NK-92 (cell line): ENCODE data around the gene EDIL3.
"Not testable (repeated sequence)": the region's sequence is repeated elsewhere in the genome, so short reads cannot be mapped to it uniquely, and the experiment has no call there.

Source experiments
- DNase-seq: peaks from one replicate; lab custom pipeline; 2025; ENCODE audit not compliant: unreplicated experiment; lab: John Stamatoyannopoulos, UW

The EDIL3 gene

DNA sequence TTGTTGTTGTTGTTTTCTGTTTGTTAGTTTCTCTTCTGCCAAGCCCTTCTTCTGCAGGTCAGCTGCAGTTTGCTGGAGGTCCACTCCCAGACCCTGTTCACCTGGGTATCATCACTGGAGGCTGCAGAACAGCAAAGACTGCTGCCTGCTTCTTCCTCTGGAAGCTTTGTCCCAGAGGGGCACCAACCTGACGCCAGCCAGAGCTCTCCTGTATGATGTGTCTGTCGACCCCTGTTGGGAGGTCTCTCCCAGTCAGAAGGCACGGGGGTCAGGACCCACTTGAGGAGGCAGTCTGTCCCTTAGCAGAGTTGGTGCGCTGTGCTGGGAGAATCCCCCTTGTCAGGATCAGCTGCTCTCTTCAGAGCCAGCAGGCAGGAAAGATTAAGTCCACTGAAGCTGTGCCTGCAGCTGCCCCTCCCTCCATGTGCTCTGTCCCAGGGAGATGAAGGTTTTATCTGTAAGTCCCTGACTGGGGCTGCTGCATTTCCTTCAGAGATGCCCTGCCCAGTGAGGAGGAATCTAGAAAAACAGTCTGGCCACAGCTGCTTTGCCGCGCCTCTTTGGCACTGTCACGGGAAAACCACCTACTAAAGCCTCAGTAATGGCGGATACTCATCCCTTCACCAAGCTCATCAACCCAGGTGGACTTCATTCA, 299.2 kb downstream of the EDIL3 start:
- no peak for DNase-seq

DNA sequence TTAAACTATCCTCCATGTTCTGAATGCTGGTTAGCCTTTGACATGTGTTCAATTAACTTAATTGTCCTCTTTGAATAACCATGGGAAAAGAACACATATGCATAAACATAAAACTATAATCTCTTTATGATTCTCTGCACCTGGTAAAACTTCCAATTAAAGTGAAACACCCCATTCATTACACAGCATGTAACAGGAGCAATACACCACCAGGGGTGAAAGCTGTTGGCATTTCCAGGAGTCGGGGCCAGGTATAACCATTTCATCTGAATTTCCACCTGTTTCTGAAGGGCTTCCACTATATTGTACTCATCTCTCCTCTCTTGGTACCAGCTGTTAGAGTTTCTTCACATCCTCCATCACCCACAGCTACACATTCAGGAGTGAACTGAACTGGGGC, 303.8 kb downstream of the EDIL3 start:
- DNase-seq = no peak

DNA sequence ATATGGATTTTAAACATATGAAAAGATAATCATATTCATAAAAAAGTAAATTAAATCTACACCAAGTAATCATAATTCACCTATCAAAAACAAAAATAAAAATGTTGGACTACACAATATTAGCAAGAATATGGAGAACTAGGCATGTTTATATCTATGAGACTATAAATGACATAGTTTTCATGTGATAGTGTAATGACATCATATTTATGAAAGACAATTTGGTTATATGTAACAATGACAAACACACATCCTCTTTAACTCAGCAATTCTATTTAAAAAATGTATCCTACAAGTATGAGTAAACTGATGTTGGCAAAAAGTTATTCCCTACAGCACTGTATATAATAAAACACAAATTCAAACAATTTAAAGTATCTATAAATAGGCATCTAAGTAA, 312.3 kb downstream of the EDIL3 start:
- DNase-seq = no peak

DNA sequence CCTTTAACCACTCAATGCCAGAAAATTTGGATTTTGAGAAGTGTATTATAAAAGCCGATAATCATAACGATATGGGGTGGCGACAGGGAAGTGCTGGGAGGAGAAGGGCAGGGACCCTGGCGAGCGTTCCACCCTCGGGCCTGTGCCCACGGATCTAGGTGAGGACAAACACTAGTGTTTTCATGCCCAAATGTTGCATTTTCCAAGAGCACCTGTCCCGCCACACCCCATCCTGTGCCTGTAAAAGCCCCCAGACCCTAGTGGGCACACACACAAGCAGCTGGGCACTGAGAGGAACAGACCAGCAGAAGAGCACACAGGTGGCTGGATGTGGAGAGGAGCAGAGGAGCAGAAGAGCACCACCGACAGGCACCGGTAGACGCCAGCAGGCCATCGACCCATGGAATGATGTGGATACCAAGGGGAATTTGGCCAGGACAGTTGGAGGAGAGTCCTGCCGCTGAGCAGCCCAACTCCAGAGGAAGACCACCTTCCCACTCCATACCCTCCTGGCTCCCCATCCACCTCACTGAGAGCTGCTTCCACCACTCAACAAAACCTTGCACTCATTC, 315.0 kb downstream of the EDIL3 start:
- no peak for DNase-seq

DNA sequence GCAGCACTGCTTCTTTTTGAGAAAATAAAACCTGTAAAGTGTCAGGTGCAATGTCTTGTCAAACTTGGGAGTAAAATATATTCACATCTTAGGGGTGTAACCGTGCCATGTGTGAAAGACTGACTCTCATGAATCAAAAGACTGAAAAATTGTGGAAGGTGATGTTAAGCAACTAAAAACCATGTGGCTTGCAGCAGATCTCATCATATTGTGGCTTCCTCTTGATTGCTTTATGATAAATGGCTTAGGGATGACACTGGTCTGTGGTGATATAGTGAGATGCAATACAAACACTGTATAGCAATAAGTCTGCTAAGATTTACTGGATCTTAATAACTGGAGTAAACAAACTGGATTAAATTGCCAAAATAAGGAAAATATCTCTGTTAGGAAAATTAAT, 321.6 kb downstream of the EDIL3 start:
- no peak for DNase-seq

DNA sequence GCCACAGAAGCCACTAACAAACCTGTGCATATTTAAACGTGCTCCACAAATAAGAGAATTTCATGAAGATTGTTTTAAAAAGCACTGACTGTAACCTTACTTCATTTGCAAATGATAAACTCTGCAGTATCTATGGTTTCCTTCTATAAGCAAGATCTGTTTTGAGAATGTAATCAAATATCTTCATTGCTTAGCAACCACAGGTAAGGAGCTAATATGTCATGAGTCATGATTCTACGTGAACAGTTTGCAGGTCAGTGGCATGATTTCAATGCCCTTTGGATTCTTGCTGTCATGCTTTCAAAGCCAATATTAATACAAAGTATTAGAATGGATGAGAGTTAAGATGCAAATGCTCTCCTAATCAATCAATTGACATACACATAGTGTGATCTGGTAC, 325.0 kb downstream of the EDIL3 start:
- no peak for DNase-seq

DNA sequence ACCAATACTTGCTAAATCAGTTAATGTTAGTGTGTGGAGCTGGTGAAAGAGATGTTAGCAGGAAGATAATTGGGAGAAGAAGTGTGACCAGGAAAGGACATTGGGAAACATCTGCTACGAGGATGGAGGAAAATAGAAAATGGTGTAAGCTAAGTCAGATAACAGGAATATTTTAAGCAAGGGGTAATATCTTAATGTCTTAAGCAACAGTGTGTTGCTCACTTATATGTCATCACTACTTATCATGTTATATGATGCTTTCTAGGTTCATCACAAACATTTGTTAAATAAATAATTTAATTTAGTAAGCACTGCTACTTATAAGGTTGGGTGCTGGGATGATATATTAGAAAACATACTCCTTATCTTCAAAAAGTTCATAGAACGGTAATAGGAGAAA, 326.1 kb downstream of the EDIL3 start:
- DNase-seq = no peak

DNA sequence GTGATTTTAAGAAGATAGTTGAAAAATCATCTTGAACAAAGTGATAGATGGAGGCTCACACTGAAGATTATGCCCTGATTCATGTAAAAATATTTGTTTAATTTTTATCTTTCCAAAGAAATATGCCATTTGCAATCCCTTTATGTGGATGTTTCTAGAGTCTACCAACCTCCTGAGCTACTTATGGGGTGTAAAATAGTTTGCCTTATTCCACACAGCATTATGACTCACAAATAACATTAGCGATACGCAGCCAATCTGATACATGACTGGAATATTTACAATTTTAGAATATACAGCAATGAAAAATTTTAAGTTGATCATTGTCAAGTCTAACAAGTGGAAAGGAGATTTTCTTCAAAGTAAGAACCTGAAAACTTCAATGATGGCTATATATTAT, 327.5 kb downstream of the EDIL3 start:
- DNase-seq = no peak

DNA sequence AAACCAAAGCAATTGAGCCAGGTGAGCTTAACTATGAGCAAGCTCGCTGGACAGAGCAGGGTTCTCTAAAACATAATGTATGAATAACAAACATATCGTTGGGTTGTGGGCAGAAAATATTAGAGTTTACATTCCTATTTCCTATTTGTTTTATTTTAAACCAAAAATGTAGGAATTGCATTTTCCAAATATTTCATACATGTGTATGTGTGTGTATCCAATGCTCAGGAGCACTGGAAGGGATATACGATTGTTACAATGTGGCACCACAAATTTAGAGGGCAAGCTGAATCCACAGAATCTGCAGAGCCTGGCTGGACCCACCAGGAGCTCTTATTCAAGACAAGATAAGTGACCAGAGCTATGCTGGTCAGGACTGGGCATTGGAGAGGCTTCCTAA, 338.7 kb downstream of the EDIL3 start:
- DNase-seq = no peak

DNA sequence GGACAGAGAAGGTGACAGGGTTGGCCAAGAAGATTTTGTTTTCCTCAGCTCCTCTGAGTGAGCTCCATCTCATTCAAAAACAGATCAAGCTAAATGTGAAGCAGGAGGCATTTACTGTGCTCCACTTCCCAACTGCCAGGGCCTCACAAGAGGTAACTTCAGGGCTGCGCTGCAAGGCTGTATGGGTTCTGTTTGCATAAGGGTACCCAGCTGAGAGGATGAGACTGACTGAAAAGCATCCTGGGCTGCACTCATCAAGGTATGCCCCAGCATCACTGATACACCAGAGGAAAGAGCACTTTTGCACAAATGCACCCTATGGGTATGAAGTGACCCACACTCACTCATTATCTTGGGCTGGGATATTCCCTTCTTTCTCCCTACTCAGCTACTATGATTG, 347.8 kb downstream of the EDIL3 start:
- no peak for DNase-seq

DNA sequence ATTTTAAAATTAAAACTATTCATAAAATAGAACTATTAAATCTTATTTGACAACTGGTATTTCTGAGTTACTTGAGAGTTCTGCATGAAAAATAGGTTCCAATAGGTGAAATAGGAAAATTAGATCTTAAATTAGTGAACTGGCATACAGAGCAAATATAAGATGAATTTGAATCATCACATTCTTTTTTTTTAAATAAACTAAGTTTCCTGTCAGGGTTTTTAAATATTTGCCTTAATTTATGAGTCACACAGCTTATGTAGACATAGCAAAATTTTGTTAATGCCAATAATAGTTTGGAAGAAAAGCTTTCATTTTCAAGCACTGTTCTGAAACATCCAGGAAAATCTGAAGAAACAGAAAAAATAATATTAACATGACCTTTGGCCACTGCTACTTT, 352.4 kb downstream of the EDIL3 start:
- no peak for DNase-seq

DNA sequence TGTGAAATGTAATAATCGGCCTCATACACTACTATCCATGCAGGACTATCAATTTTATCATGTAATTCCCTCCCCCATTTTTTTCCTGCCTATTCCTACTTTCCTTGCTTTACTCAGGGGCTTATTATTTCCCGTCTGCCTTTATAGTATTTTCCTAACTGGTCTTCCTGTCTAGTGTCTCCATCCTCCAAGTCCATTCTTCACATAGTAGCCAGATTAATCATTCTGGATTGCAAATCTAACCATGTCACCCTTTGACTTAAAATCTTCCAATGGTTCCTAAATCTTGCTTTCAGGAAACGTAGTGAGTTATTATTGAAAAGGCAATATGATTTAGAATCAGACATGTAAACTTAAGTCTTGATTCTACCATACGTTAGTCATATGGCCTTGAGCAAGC, 356.6 kb downstream of the EDIL3 start:
- no peak for DNase-seq

DNA sequence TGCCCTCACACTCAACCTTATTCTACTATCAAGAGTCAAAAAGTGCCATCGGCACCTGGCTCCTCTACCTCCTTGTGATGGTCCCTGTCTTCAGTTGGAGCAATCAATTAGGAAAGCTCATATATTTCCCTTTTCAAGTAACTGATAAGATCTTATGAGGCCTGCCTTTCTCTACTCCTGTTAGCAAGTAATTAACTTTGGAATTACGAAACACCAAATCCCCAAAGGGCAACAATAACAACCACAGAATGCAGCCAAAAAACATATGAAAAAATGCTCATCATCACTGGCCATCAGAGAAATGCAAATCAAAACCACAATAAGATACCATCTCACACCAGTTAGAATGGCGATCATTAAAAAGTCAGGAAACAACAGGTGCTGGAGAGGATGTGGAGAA, 366.2 kb downstream of the EDIL3 start:
- DNase-seq = not testable (repeated sequence)

DNA sequence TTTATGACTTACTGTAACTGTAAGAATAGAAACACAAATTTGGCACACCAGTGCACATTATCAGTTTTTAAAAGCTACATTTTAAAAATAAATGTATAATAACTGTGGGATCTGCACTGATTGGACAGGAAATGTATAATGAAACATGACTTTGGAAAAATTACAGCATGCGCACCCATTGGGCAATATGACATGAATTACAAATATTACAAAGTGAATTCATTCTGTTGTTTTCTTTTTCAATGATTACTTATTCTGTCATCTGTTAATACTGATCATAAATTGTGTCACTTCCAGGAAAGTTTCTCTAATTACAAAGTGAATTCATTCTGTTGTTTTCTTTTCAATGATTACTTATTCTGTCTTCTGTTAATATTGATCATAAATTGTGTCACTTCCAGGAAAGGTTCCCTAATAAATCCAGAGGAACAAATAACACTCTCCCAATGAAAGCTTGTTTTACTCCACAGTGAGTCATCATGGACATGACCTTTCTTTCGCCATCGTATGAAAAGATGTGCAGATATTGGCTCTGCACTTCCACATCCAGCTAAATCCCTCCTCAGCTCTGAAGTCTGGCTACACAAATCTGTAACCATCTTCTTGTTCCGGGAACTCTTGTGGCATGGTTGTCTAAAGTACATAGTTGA, 367.0 kb downstream of the EDIL3 start:
- DNase-seq = no peak

DNA sequence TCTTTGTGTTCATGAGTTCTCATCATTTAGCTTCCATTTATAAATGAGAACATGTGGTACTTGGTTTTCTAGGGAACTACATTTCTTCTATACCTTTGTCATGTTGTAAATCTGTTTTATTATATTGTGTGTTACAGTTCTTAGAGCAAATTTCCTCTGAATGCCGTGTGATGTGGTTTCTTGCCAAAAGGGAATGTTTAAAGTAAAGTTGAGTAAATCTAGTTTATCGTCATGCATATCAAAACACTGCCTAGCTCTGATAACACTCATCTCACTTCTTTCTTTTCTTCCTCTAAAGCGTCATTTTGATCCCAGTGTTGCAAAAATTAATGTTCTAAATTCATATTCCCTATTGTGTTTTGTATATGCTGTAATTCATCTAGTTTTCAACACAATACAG, 368.6 kb downstream of the EDIL3 start:
- DNase-seq = no peak

DNA sequence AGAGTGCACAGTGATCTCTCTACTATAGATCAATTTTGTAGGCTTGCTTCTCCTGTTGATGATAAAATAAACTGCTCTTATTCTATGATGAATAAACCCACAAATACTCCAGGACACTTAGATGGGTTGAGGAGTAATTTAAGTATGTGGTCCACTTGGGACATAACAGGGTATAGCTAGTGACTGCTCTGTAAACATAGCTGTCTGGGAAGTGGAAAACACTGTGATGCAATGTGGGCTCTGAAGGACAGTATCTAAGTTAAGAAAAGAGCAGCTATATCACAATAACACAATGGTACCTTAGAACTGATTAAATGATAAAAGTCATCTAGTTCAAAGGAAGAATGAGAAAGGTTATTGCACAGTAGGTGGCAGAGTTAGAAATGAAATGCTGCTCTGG, 369.7 kb downstream of the EDIL3 start:
- no peak for DNase-seq

DNA sequence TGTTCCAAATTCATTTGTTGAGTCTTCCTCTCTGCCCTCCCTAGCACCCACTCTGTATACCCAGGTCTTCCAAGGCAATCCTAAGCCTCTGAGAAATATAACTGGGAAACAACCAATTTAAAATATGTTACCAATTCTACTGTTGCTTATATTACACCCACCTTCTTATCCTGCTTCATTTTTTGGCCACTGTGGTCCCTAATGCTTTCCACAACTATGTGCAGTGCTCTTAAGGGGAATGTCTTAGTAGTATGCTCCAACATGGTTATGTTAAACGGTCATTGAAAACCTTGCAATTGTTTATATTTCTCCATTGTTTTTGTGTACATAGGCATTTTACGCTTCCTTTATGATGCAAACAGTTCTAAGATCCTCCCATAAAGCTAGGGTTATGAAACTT, 390.9 kb downstream of the EDIL3 start:
- no peak for DNase-seq

DNA sequence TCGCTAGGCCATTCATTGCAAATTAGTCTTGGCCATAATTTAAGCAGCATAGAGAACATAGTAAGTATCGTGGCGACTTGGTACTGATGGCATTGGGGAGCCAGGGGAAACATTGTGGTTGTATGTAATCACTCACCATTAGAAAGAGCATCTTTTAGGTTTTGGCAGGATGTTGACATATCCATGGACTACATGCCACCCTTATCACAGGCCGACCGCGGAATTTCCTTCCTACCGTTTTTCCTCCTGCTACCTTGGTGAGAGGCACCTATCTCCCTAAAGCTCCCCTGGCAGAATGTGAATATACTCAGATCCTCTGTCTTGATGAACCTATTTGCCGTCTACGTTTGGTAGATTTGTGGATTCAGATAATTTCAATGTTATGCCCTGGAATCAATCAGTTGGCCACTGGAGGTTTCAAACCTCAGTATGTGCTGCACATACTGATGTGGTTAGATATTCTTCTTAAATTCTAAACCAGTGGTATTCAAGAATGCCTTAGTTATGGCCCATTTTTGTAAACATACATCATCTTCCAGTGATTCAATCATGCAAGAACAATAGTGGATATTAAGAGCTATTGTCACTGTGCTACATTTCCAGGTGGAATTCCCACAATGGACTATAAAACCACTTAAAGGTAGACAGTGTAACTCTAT, 393.0 kb downstream of the EDIL3 start:
- no peak for DNase-seq

DNA sequence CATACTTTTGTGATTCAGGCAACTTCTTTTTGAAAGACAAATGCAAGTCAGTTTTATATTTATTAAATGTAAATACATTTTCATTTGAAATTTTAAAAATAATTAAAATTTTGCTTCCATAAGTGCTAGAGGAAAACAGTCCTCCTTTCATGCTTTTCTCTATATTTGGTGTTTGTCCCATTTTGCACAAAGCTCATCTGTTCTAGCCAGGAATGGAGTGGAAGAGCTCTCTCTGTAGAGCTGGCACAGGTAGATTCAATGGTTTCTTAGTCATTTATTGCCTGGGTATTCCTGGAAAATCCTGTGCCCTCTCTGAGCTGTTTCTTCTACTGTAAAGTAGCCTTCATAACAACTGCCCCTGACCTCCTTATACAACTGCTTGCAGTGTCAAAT, 396.4 kb downstream of the EDIL3 start:
- DNase-seq = no peak

DNA sequence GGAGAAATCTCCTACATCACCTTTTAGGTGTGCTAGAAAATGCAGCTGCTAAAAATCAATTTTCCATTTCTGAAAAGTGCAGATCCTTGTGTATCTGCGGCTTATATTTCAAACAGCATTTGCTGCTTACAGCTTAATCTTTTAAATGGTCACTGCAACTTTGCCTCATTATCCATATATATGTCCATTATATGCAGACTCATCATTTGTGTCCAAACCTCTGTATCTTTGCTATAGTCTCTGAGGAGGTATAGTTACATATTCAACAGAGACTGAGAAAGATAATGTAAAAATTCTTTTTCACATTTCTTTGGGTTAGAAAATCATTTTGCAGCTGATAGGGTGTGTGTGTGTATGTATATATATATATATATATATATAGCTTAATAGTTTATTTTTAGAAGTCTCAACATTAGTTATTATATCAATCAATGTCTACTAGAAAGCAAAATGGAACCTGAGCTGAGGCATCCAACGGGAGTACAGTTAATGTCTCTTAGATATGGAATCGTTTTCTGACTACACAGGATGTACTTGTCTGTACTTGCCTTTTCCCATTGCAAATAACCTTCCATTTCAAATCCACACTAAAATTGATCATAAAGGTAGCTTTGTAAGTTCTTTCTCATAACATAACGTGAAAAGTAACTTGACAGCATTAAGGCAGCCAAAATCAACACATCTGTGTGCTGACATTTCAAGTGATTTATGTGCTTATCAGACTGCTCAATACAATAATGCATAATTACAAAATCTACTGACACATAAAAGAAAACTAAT, 397.0 kb downstream of the EDIL3 start:
- no peak for DNase-seq

DNA sequence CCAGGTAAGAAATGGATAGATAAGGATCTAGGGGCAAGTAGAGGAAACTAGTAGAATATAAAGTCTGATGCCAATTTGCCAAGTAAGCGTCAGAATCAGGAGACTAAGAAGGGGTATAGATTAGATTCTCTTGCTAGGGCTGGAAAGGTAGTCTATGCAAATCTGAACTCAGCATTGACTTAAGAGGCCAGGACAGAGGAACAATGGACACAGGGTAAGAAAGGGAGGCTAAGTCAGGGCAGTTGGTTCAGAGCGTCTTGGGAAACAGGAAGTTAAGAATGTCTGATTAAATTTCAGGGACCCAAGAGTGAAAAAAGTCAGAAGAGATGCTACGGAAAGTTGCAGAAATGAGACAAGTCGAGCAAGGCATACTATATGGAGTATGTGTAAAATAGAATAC, 400.8 kb downstream of the EDIL3 start:
- no peak for DNase-seq
